Mesendoderm (in vitro differentiated cells): ENCODE results near the gene UBE2D3.

Experiments used
- DNase-seq: peaks from one replicate; pipeline ENCODE4 v3.0.0; 2013
- H2AK5ac ChIP-seq: 2 replicates; pipeline ENCODE4 v1.6.1; 2013; ENCODE audit warnings: low read length, inconsistent platforms
- H2BK120ac ChIP-seq: 2 replicates; pipeline ENCODE4 v1.6.1; 2013; ENCODE audit warnings: low read depth, mild to moderate bottlenecking, low read length, moderate library complexity, mixed read lengths
- H2BK15ac ChIP-seq: replicated peaks from 2 replicates; pipeline ENCODE4 v1.6.1; 2013; ENCODE audit warnings: low read depth, mild to moderate bottlenecking, moderate library complexity
- H2BK5ac ChIP-seq: 2 replicates; pipeline ENCODE4 v1.6.1; 2013; ENCODE audit warnings: low read length, inconsistent platforms
- H3K18ac ChIP-seq: 2 replicates; pipeline ENCODE4 v1.6.1; 2013; ENCODE audit warnings: mild to moderate bottlenecking, low read length, mixed read lengths
- H3K23ac ChIP-seq: one replicate; pipeline ENCODE4 v1.6.1; 2013; ENCODE audit warnings: low read length
- H3K27ac ChIP-seq: 2 replicates; pipeline ENCODE4 v1.5.1; 2013; ENCODE audit warnings: low read depth, mild to moderate bottlenecking, inconsistent platforms, low read length, moderate library complexity
- H3K27me3 ChIP-seq: 2 replicates; pipeline ENCODE4 v1.6.1; 2013; ENCODE audit warnings: low read length, control low read depth, mild to moderate bottlenecking, inconsistent platforms; ENCODE audit not compliant: insufficient read depth, poor library complexity
- H3K36me3 ChIP-seq: 2 replicates; pipeline ENCODE4 v1.6.1; 2013; ENCODE audit warnings: low read length, inconsistent platforms; ENCODE audit not compliant: control insufficient read depth, insufficient read depth
- H3K4ac ChIP-seq: one replicate; pipeline ENCODE4 v1.6.1; 2013; ENCODE audit warnings: low read depth, mild to moderate bottlenecking, low read length, moderate library complexity
- H3K4me1 ChIP-seq: 2 replicates; pipeline ENCODE4 v1.6.1; 2013; ENCODE audit warnings: low read depth, low read length, inconsistent platforms; ENCODE audit not compliant: control insufficient read depth
- H3K4me2 ChIP-seq: 2 replicates; pipeline ENCODE4 v1.6.1; 2013; ENCODE audit warnings: low read length
- H3K4me3 ChIP-seq: 2 replicates; pipeline ENCODE4 v1.5.1; 2013; ENCODE audit warnings: mild to moderate bottlenecking, low read length
- H3K56ac ChIP-seq: one replicate; pipeline ENCODE4 v1.6.1; 2013; ENCODE audit warnings: low read length
- H3K79me1 ChIP-seq: 2 replicates; pipeline ENCODE4 v1.6.1; 2013; ENCODE audit warnings: low read length, inconsistent platforms
- H3K79me2 ChIP-seq: 2 replicates; pipeline ENCODE4 v1.6.1; 2013; ENCODE audit warnings: mild to moderate bottlenecking, low read length; ENCODE audit not compliant: control insufficient read depth, insufficient read depth
- H3K9ac ChIP-seq: 2 replicates; pipeline ENCODE4 v1.6.1; 2013; ENCODE audit warnings: low read length, inconsistent platforms
- H4K5ac ChIP-seq: one replicate; pipeline ENCODE4 v1.6.1; 2013; ENCODE audit warnings: low read length
- H4K8ac ChIP-seq: one replicate; pipeline ENCODE4 v1.6.1; 2013; ENCODE audit warnings: low read depth, mild to moderate bottlenecking, control low read depth, low read length, moderate library complexity
- WGBS: extraction: QIAGEN DNeasy Blood & Tissue Kit; methylation state at CpG from one replicate; pipeline ENCODE4 v1.1.7; 2013; ENCODE audit warnings: low lambda C conversion rate, missing lambda C conversion rate; ENCODE audit not compliant: insufficient coverage; ENCODE audit errors: extremely low coverage; 5-methylcytosine and 5-hydroxymethylcytosine counted together

Gene UBE2D3

DNA sequence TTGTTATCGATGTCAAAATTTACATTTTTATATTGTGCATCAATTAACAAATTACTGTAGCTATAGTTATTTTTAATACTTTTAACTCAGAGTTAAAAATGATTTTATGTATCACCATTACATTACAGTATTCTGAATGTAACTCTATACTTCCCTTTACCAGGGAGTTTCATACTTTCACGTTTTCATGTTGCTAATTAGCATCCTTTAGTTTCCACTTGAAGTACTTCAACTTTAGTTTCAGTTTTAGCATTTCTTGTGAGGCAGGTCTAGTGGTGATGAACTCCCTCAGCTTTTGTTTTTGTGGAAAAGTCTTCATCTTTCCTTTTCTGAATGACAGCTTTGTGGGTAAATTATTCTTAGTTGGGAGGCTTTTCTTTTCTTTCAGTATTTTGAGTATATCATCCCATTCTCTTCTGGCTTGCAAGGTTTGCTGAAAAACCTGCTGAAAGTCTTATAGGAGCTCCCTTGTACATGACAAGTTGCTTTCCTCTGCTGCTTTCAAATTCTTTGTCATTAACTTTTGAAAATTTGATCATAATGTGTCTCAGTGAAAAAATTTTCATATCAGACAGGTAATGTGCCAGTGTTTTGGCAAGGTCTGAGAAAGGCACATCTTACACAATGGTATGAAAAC is 31.6 kb upstream of the UBE2D3 start:
- no peak overlapping the region for H2BK5ac ChIP-seq
- WGBS = 100% methylated on average over 1 of the region's 2 CpGs
- H3K27me3 ChIP-seq = no peaks in the 10 kb centered on the region
- H2BK120ac ChIP-seq = no peak overlapping the region
- H3K4me3 ChIP-seq = no peak overlapping the region
- no peaks in the 10 kb centered on the region for H3K4me1 ChIP-seq
- H3K79me2 ChIP-seq = no peaks in the 10 kb centered on the region
- no peak overlapping the region for H2AK5ac ChIP-seq
- no peak overlapping the region for H3K9ac ChIP-seq
- H2BK15ac ChIP-seq = no peak overlapping the region
- H3K23ac ChIP-seq = no peak overlapping the region
- H3K4ac ChIP-seq = no peak overlapping the region
- no peak overlapping the region for H3K4me2 ChIP-seq
- no peak for DNase-seq
- no peaks in the 10 kb centered on the region for H3K36me3 ChIP-seq
- no peak overlapping the region for H4K8ac ChIP-seq
- H4K5ac ChIP-seq = no peak overlapping the region
- no peaks in the 10 kb centered on the region for H3K79me1 ChIP-seq
- no peak overlapping the region for H3K56ac ChIP-seq
- H3K27ac ChIP-seq = no peak overlapping the region
- H3K18ac ChIP-seq = no peak overlapping the region

GRCh38 chr4:102850370-102850769 is 23.0 kb upstream of the UBE2D3 start:
- no peak overlapping the region for H2BK5ac ChIP-seq
- no peak for DNase-seq
- no peaks in the 10 kb centered on the region for H3K79me1 ChIP-seq
- no peak overlapping the region for H4K5ac ChIP-seq
- H3K18ac ChIP-seq = no peak overlapping the region
- H3K27me3 ChIP-seq = no peaks in the 10 kb centered on the region
- no peak overlapping the region for H3K4ac ChIP-seq
- no peak overlapping the region for H2BK15ac ChIP-seq
- no peak overlapping the region for H3K4me2 ChIP-seq
- H4K8ac ChIP-seq = no peak overlapping the region
- no peaks in the 10 kb centered on the region for H3K36me3 ChIP-seq
- H3K4me3 ChIP-seq = no peak overlapping the region
- no peak overlapping the region for H3K9ac ChIP-seq
- H2AK5ac ChIP-seq = no peak overlapping the region
- H3K23ac ChIP-seq = no peak overlapping the region
- WGBS = no CpG with 5 or more reads among the region's 2 CpGs
- H2BK120ac ChIP-seq = no peak overlapping the region
- H3K4me1 ChIP-seq = no peaks in the 10 kb centered on the region
- no peak overlapping the region for H3K56ac ChIP-seq
- no peak overlapping the region for H3K27ac ChIP-seq
- no peaks in the 10 kb centered on the region for H3K79me2 ChIP-seq

DNA sequence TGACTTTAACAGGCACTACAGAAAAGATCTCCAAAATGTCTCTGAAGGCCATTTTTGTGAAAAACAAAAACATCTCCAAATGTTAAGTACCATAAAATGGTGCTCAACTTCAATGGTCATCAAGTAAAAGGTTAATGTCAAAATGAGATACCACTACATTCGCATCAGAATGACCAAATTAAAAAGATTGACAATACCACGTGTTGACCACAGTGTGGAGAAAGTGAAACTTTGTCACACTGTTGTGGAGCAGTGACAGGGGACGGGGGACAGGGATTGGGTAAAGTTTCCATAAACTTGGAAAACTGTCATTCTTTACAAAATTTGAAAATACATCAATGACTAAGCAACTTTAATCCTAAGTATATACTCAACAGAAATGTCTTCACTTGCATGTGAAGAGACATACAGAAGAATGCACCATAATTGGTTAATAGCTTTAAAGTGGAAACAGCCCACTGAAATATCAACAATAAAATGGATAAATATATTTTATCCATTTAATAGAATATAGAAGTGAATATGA is 22.3 kb upstream of the UBE2D3 start:
- Histone ChIP-seq H2BK120ac (no peak overlapping the region), H3K4me2 (no peak overlapping the region), H3K36me3 (no peaks in the 10 kb centered on the region), H3K4me1 (no peaks in the 10 kb centered on the region), H3K56ac (no peak overlapping the region), H3K4ac (no peak overlapping the region), H4K8ac (no peak overlapping the region), H2AK5ac (no peak overlapping the region), H2BK15ac (no peak overlapping the region), H3K27me3 (no peaks in the 10 kb centered on the region), H3K4me3 (no peak overlapping the region), H4K5ac (no peak overlapping the region), H3K79me2 (no peaks in the 10 kb centered on the region), H3K27ac (no peak overlapping the region), H3K23ac (no peak overlapping the region), H3K9ac (no peak overlapping the region), H2BK5ac (no peak overlapping the region), H3K79me1 (no peaks in the 10 kb centered on the region), H3K18ac (no peak overlapping the region)
- no CpG with 5 or more reads among the region's 3 CpGs for WGBS
- DNase-seq = no peak

DNA sequence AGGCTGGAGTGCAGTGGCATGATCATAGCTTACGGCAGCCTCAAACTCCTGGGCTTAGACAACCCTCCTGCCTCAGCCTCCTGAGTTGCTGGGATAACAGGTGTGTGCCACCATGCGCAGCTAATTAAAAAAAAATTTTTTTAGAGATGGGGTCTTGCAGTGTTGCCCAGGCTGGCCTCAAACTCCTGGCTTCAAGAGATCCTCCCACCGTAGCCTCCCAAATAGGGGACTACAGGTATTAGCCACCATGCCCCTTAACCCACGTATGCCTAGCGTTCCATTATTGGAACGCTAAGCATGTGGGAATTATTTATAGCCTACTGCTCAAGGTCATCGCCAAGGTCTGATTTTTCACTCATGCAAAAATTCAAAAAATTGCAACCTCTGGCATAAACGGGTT is 20.3 kb upstream of the UBE2D3 start:
- Histone ChIP-seq H3K9ac (no peak overlapping the region), H3K27ac (no peak overlapping the region), H2BK15ac (no peak overlapping the region), H3K4ac (no peak overlapping the region), H3K4me3 (no peak overlapping the region), H3K4me2 (no peak overlapping the region), H3K18ac (no peak overlapping the region), H3K79me1 (no peaks in the 10 kb centered on the region), H3K4me1 (no peaks in the 10 kb centered on the region), H3K23ac (no peak overlapping the region), H2BK5ac (no peak overlapping the region), H3K56ac (no peak overlapping the region), H3K27me3 (no peaks in the 10 kb centered on the region), H3K36me3 (no peaks in the 10 kb centered on the region), H4K8ac (no peak overlapping the region), H2AK5ac (no peak overlapping the region), H3K79me2 (no peaks in the 10 kb centered on the region), H2BK120ac (no peak overlapping the region), H4K5ac (no peak overlapping the region)
- no CpG with 5 or more reads among the region's 8 CpGs for WGBS
- DNase-seq = no peak

GRCh38 chr4:102843938-102844337 is 16.6 kb upstream of the UBE2D3 start:
- Histone ChIP-seq H3K4me3 (no peak overlapping the region), H3K4me1 (no peaks in the 10 kb centered on the region), H4K5ac (no peak overlapping the region), H3K56ac (no peak overlapping the region), H3K27ac (no peak overlapping the region), H3K4ac (no peak overlapping the region), H3K23ac (no peak overlapping the region), H3K4me2 (no peak overlapping the region), H2AK5ac (no peak overlapping the region), H3K27me3 (no peaks in the 10 kb centered on the region), H2BK120ac (no peak overlapping the region), H2BK15ac (no peak overlapping the region), H3K18ac (no peak overlapping the region), H3K79me2 (no peaks in the 10 kb centered on the region), H3K36me3 (no peaks in the 10 kb centered on the region), H3K79me1 (no peaks in the 10 kb centered on the region), H4K8ac (no peak overlapping the region), H3K9ac (no peak overlapping the region), H2BK5ac (no peak overlapping the region)
- no CpG with 5 or more reads among the region's 1 CpG for WGBS
- DNase-seq = no peak

DNA sequence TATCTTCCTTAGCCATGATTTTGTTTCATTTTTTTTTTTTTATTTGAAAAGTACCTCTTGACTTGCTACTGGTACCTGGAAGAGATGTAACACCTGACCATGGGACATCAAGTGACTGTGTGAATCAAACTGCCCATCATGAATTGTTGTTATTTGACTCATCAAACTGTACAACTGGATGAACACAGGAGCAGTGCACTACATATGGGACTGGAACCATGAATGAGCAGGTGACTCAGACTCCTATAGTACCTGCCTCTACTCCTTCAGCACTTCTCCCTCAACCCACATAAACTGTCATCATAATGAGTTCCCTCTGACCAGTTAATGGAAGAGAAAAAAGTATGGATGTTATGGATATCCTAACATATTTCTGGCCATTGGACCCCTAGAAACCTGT is 15.9 kb upstream of the UBE2D3 start:
- no peak overlapping the region for H2AK5ac ChIP-seq
- no peak overlapping the region for H3K56ac ChIP-seq
- DNase-seq = no peak
- no peak overlapping the region for H4K8ac ChIP-seq
- H2BK120ac ChIP-seq = no peak overlapping the region
- no peak overlapping the region for H2BK15ac ChIP-seq
- H3K9ac ChIP-seq = no peak overlapping the region
- no peak overlapping the region for H3K4me2 ChIP-seq
- no peaks in the 10 kb centered on the region for H3K79me2 ChIP-seq
- H4K5ac ChIP-seq = no peak overlapping the region
- H3K4me3 ChIP-seq = no peak overlapping the region
- no peaks in the 10 kb centered on the region for H3K79me1 ChIP-seq
- H3K18ac ChIP-seq = no peak overlapping the region
- no peak overlapping the region for H3K23ac ChIP-seq
- no peak overlapping the region for H2BK5ac ChIP-seq
- no peaks in the 10 kb centered on the region for H3K4me1 ChIP-seq
- no peaks in the 10 kb centered on the region for H3K27me3 ChIP-seq
- no peaks in the 10 kb centered on the region for H3K36me3 ChIP-seq
- H3K4ac ChIP-seq = no peak overlapping the region
- no peak overlapping the region for H3K27ac ChIP-seq
